Stomach (tissue), 9 donors: ENCODE data around the gene NTRK3. TPM values are rescaled to one million over a fixed set of nuclear protein-coding genes. Genes with fewer than 3 reads are reported as not detected.

ENCODE experiments used
- DNase-seq, 2 donors: peaks; one replicate each; pipeline versions ENCODE4 v3.0.0 to v3.0.0-alpha.2; 2013 to 2019
- H3K27ac ChIP-seq, 5 donors: fragments of 200-600 bp in 4 of 5; sonication (generic) in 4 of 5; one replicate each; pipeline ENCODE4 v1.5.1; 2013 to 2019; ENCODE audit warnings: mild to moderate bottlenecking in 1 of 5, moderate library complexity in 1 of 5
- H3K27me3 ChIP-seq, 3 donors: fragments of 200-600 bp; sonication (generic); one replicate each; pipeline ENCODE4 v1.5.1; 2017 to 2019; ENCODE audit warnings: mixed run types in 1 of 3
- H3K36me3 ChIP-seq, 4 donors: fragments of 200-600 bp; sonication (generic); 1 replicate in 3 of 4; 2 replicates in 1 of 4; pipeline ENCODE4 v1.5.1; 2016 to 2019
- H3K4me1 ChIP-seq, 4 donors: fragments of 200-600 bp; sonication (generic); one replicate each; pipeline ENCODE4 v1.5.1; 2016 to 2019
- H3K4me3 ChIP-seq, 4 donors: fragments of 200-600 bp; sonication (generic) in 3 of 4; one replicate each; pipeline ENCODE4 v1.5.1; 2016 to 2019; ENCODE audit warnings: mild to moderate bottlenecking in 1 of 4
- H3K9me3 ChIP-seq, 4 donors: fragments of 200-600 bp; sonication (generic); one replicate each; pipeline ENCODE4 v1.5.1; 2016 to 2019
- EP300 ChIP-seq: sonication (generic); formaldehyde crosslinking; IDR thresholded peaks from one replicate; pipeline ENCODE4 v1.6.1; 2017; ENCODE audit warnings: antibody characterized with exemption
- POLR2A ChIP-seq, 4 donors: fragments of 450-650 bp; IDR thresholded peaks; one replicate each; pipeline ENCODE4 v1.6.1; 2016; ENCODE audit warnings: antibody characterized with exemption in 4 of 4, control low read depth in 2 of 4, mild to moderate bottlenecking in 1 of 4, moderate library complexity in 1 of 4
- POLR2AphosphoS5 ChIP-seq, 3 donors: sonication (generic); formaldehyde crosslinking; IDR thresholded peaks; one replicate each; pipeline ENCODE4 v1.6.1; 2016; ENCODE audit warnings: antibody characterized with exemption in 3 of 3
- WGBS, 5 donors: extraction: QIAGEN DNeasy Blood & Tissue Kit in 3 of 5; methylation state at CpG; one replicate each; pipeline versions ENCODE4 v1.1.5 to v1.1.7; 2013 to 2018; 5-methylcytosine and 5-hydroxymethylcytosine counted together
- intact Hi-C: fragments of 100-400 bp; cut with DNase I; formaldehyde crosslinking; loops from one replicate; pipeline ENCODE4 v1.15.1; 2023; ENCODE audit warnings: low total_unique reads
- polyA plus RNA-seq, 3 donors: library from polyadenylated mRNA; stranded (reverse); fragments of 200-250 nt; gene quantifications; one replicate each; pipeline ENCODE4 v1.2.3, GENCODE V29; 2013
- total RNA-seq, 5 donors: library from RNA; depleted of rRNA; stranded (reverse); fragments of >200 nt; gene quantifications; one replicate each; pipeline versions ENCODE4 v1.1.0 to v1.2.3, GENCODE V29; 2014 to 2016
- TF ChIP-seq, protein P1 (sequence below), 7 experiments: fragments of 450-650 bp in 4 of 7; fragments of 200-600 bp in 3 of 7; sonication (generic) in 3 of 7; IDR thresholded peaks; one replicate each; pipeline ENCODE4 v1.5.1; 2016 to 2019; ENCODE audit warnings: antibody characterized with exemption in 7 of 7, control low read depth in 2 of 7, mild to moderate bottlenecking in 1 of 7
- donor health status: healthy with polysubstance abuse.
- donor health status: Bipolar disorder and iron deficiency.
- donor health status: healthy.

Gene NTRK3
- total and polyA plus RNA-seq, 8 donors, result under 0.01 to 18.2 (median 1.0) TPM; not detected in 1

DNA sequence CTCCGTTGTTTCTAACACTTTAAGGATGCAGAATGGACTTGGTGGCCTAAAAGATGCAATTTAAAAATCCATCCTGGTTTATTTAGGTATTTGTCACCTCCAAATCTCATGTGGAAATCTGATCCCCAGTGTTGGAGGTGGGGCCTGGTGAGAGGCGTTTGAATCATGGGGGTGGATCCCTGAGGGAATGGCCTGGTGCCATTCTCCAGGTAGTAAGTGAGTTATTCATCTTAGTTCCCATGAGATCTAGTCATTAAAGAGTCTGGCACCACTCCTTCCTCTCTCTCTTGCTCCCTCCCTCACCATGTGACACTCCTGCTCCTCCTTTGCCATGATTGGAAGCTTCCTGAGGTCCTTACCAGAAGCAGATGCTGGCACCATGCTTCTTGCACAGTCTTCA, 339.1 kb downstream of the NTRK3 start:
- 42 to 57% (median 48%) methylated on average over 2 of the region's 2 CpGs for WGBS, 5 donors
- intact Hi-C loops, result no loop called here

DNA sequence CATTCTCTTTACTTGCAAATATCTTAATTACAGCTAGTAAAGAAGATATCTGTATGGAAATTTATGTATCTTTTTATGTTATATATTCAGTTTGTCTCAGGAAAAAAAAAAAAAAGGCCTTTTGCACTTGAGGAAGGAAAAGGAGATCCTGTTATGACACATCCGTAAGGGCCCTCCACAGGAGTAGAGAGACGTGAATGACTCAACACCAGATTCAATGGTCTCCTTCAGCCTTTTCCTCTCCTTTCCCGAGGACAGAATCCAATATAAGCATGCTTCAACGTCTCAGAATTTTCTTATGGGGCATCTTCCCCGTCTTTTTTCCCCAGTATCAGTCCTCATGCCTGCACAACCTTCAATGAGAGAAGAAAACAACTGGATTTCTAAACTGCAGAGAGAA, 340.3 kb downstream of the NTRK3 start:
- Histone ChIP-seq H3K9me3 (no peaks in the 10 kb centered on the region), H3K4me3 (no peak overlapping the region), H3K36me3 (no peaks in the 10 kb centered on the region), H3K4me1 (no peaks in the 10 kb centered on the region), H3K27me3 (no peaks in the 10 kb centered on the region), H3K27ac (no peak overlapping the region)
- no peak for DNase-seq
- 59 to 67% (median 65%) methylated on average over 5 of the region's 5 CpGs for WGBS, 5 donors
- intact Hi-C loops, result no loop called here
- no peak for TF ChIP-seq POLR2A (IDR thresholded peaks at IDR 0.05)
- no peak for TF ChIP-seq POLR2AphosphoS5 (IDR thresholded peaks at IDR 0.05)
- no peak for TF ChIP-seq EP300
- TF ChIP-seq, protein P1, sequence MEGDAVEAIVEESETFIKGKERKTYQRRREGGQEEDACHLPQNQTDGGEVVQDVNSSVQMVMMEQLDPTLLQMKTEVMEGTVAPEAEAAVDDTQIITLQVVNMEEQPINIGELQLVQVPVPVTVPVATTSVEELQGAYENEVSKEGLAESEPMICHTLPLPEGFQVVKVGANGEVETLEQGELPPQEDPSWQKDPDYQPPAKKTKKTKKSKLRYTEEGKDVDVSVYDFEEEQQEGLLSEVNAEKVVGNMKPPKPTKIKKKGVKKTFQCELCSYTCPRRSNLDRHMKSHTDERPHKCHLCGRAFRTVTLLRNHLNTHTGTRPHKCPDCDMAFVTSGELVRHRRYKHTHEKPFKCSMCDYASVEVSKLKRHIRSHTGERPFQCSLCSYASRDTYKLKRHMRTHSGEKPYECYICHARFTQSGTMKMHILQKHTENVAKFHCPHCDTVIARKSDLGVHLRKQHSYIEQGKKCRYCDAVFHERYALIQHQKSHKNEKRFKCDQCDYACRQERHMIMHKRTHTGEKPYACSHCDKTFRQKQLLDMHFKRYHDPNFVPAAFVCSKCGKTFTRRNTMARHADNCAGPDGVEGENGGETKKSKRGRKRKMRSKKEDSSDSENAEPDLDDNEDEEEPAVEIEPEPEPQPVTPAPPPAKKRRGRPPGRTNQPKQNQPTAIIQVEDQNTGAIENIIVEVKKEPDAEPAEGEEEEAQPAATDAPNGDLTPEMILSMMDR (IDR thresholded peaks at IDR 0.05), result no peak

More for the DNA sequence above, 339.1 kb downstream of the NTRK3 start:
- no peaks in the 10 kb centered on the region for H3K4me1 ChIP-seq
- DNase-seq, result no peak
- no peaks in the 10 kb centered on the region for H3K9me3 ChIP-seq
- TF ChIP-seq EP300, result no peak
- TF ChIP-seq, protein P1 (IDR thresholded peaks at IDR 0.05), result no peak
- H3K27ac ChIP-seq, result no peak overlapping the region
- no peaks in the 10 kb centered on the region for H3K27me3 ChIP-seq
- H3K36me3 ChIP-seq, result no peaks in the 10 kb centered on the region
- H3K4me3 ChIP-seq, result no peak overlapping the region

DNA sequence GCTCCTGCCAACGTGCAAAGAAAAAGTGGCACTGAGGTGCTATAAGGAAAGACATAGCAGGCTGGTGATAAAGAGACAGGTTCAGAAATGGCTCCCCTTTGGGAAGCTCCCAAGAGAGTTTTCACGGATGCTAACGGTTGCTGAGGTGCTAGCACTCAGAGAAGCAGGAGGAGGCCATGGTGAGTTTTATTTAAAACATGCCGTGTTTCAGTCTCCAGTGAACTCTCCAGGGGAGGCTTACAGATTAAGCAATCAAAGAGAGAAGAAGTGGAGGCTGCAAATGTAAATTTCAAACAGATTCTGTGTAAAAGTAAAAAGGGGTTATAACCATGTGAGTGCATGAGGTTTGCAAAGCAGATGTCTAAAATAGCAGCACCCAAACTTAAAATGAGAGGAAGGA, 346.2 kb downstream of the NTRK3 start:
- no peaks in the 10 kb centered on the region for H3K9me3 ChIP-seq
- no peak for DNase-seq
- no peaks in the 10 kb centered on the region for H3K36me3 ChIP-seq
- WGBS, 5 donors, result 59 to 74% (median 70%) methylated on average over 4 of the region's 4 CpGs
- TF ChIP-seq POLR2AphosphoS5 (IDR thresholded peaks at IDR 0.05) (no peak), EP300 (no peak), POLR2A (IDR thresholded peaks at IDR 0.05) (no peak)
- TF ChIP-seq, protein P1 (IDR thresholded peaks at IDR 0.05), result no peak
- no peaks in the 10 kb centered on the region for H3K4me1 ChIP-seq
- H3K27ac ChIP-seq, result no peak overlapping the region
- intact Hi-C loops, result no loop called here
- no peak overlapping the region for H3K4me3 ChIP-seq
- peaks cover 0 to 6% (median 0%) of the 10 kb centered on the region in 3 donors for H3K27me3 ChIP-seq

DNA sequence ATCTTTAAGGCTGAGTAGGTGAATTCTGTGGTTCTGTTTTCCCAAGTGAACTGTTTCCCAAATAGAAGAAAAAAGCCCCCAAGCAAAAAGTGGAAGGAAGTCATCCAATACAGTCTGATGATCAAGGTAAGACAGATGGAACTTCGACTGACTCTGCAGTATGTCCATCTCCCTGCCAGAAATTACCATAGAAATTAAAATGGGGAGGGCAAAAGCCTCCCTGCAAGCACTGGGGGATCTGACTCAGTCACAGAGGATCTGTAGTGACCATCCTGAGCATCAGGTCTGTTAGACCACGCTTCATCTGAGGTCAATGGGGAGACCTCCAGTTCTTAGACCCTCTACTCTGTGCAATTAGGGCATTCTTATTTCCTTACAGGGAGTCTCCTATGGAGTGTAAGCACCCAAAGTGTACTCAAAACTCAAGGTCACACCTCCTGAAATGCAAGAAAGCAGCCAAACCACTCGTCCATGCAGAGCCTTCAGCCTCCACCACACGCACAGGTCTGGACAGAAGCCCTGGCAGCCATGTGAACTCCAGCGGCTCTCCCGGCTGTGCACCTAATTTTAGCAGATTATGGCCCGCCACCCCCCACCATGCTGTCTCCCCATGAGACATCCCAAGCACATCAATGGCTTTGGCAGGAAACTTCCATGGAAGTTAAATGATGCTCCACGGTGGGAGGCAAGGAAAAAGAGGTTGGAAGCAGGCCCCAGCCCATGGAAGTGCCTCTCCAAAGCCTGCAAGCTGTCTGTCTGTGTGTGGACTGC, 348.7 kb downstream of the NTRK3 start:
- Histone ChIP-seq H3K27ac (no peak overlapping the region), H3K9me3 (no peaks in the 10 kb centered on the region), H3K36me3 (no peaks in the 10 kb centered on the region), H3K27me3 (peaks cover 0 to 6% (median 0%) of the 10 kb centered on the region in 3 donors), H3K4me1 (no peaks in the 10 kb centered on the region), H3K4me3 (no peak overlapping the region)
- intact Hi-C loops, result no loop called here
- DNase-seq, result no peak
- no peak for TF ChIP-seq POLR2AphosphoS5 (IDR thresholded peaks at IDR 0.05)
- no peak for TF ChIP-seq POLR2A (IDR thresholded peaks at IDR 0.05)
- TF ChIP-seq EP300, result no peak
- TF ChIP-seq, protein P1 (IDR thresholded peaks at IDR 0.05), result no peak
- WGBS, 5 donors, result 63 to 80% (median 78%) methylated on average over 8 of the region's 8 CpGs
